ENCODE results near the gene EVI5. TPM values are rescaled to one million over a fixed set of nuclear protein-coding genes. Genes with fewer than 3 reads are reported as not detected.

The EVI5 gene
- total RNA-seq, 1 donor from 2014 or later: 13.7 TPM

- TF ChIP-seq EZH2 (IDR thresholded peaks at IDR 0.05) (no peak), CTCF (IDR thresholded peaks at IDR 0.05) (no peak), EZH2phosphoT487 (IDR thresholded peaks at IDR 0.05) (no peak)
- Histone ChIP-seq H2AFZ (replicated peaks) (no peak overlapping the region), H3K9me3 (ENCODE audit: low read depth) (no peaks in the 10 kb centered on the region), H3K79me2 (ENCODE audit: low read depth) (no peaks in the 10 kb centered on the region), H3K4me2 (no peak overlapping the region), H3F3A (ENCODE audit: low read depth) (no peaks in the 10 kb centered on the region), H3K9ac (no peak overlapping the region), H3K27ac (no peak overlapping the region), H3K4me1 (no peaks in the 10 kb centered on the region), H4K20me1 (ENCODE audit: low read depth) (no peaks in the 10 kb centered on the region), H3K36me3 (no peaks in the 10 kb centered on the region), H3K4me3 (no peak overlapping the region), H3K27me3 (no peaks in the 10 kb centered on the region)
- Mint-ChIP-seq H3K27ac (no peak overlapping the region), H3K9me3 (peaks cover 3% of the 10 kb centered on the region), H3K4me3 (no peak overlapping the region), H3K27me3 (ENCODE audit: insufficient read depth, low read depth) (no peaks in the 10 kb centered on the region), H3K4me1 (no peaks in the 10 kb centered on the region), H3K36me3 (peaks cover 5% of the 10 kb centered on the region)
- DNase-seq (ENCODE audit: low spot score): no peak
Measured at GRCh38 chr1:92554216-92554615, 230.7 kb downstream of the EVI5 start.

GRCh38 chr1:92551916-92552315 lies 233.0 kb downstream of the EVI5 start:
- no peak overlapping the region for H3K9ac ChIP-seq
- H3K9me3 Mint-ChIP-seq: peaks cover 9% of the 10 kb centered on the region
- DNase-seq (ENCODE audit: low spot score): no peak

GRCh38 chr1:92544756-92545165 lies 240.1 kb downstream of the EVI5 start:
- no peak for TF ChIP-seq CTCF (IDR thresholded peaks at IDR 0.05)
- TF ChIP-seq EZH2phosphoT487 (IDR thresholded peaks at IDR 0.05): no peak
- TF ChIP-seq EZH2 (IDR thresholded peaks at IDR 0.05): no peak
- Mint-ChIP-seq H3K4me1 (no peaks in the 10 kb centered on the region), H3K9me3 (peaks cover 9% of the 10 kb centered on the region), H3K36me3 (peaks cover 2% of the 10 kb centered on the region), H3K27me3 (ENCODE audit: insufficient read depth, low read depth) (no peaks in the 10 kb centered on the region), H3K27ac (no peak overlapping the region), H3K4me3 (no peak overlapping the region)
- Histone ChIP-seq H3K79me2 (ENCODE audit: low read depth) (no peaks in the 10 kb centered on the region), H4K20me1 (ENCODE audit: low read depth) (no peaks in the 10 kb centered on the region), H3K27me3 (no peaks in the 10 kb centered on the region), H3K36me3 (no peaks in the 10 kb centered on the region), H3K9me3 (ENCODE audit: low read depth) (no peaks in the 10 kb centered on the region), H3K4me3 (no peak overlapping the region), H3K4me2 (no peak overlapping the region), H2AFZ (replicated peaks) (no peak overlapping the region), H3K4me1 (no peaks in the 10 kb centered on the region), H3K27ac (no peak overlapping the region), H3K9ac (no peak overlapping the region), H3F3A (ENCODE audit: low read depth) (no peaks in the 10 kb centered on the region)
- DNase-seq (ENCODE audit: low spot score): no peak

More at GRCh38 chr1:92551916-92552315, 233.0 kb downstream of the EVI5 start:
- H4K20me1 ChIP-seq (ENCODE audit: low read depth): no peaks in the 10 kb centered on the region
- no peak for TF ChIP-seq CTCF (IDR thresholded peaks at IDR 0.05)
- Mint-ChIP-seq H3K4me1 (no peaks in the 10 kb centered on the region), H3K27ac (no peak overlapping the region), H3K27me3 (ENCODE audit: insufficient read depth, low read depth) (no peaks in the 10 kb centered on the region), H3K4me3 (no peak overlapping the region), H3K36me3 (peaks cover 2% of the 10 kb centered on the region)
- H3K9me3 ChIP-seq (ENCODE audit: low read depth): no peaks in the 10 kb centered on the region
- no peak overlapping the region for H3K4me3 ChIP-seq
- H3K4me2 ChIP-seq: no peak overlapping the region
- no peak overlapping the region for H3K27ac ChIP-seq
- H3K27me3 ChIP-seq: no peaks in the 10 kb centered on the region
- H3K79me2 ChIP-seq (ENCODE audit: low read depth): no peaks in the 10 kb centered on the region
- no peaks in the 10 kb centered on the region for H3F3A ChIP-seq (ENCODE audit: low read depth)
- no peaks in the 10 kb centered on the region for H3K36me3 ChIP-seq
- H3K4me1 ChIP-seq: no peaks in the 10 kb centered on the region
- H2AFZ ChIP-seq (replicated peaks): no peak overlapping the region

Measured in neural progenitor cell (in vitro differentiated cells).